MCF 10A (cell line): ENCODE results near the gene TUBB6. TPM values are rescaled to one million over a fixed set of nuclear protein-coding genes. Genes with fewer than 3 reads are reported as not detected.

Experiments
- BruUV-seq: library from RNA; stranded (reverse); fragments of 400-500 nt; replicated peaks from 2 replicates; lab custom pipeline; 2021; lab: Mats Ljungman, UMichigan
- CTCF ChIA-PET: fragments of 300-600 bp; sonication (Branson Sonifier 250); formaldehyde crosslinking; extraction: SDS; loops from one replicate; lab custom pipeline; 2021; ENCODE audit warnings: antibody characterized with exemption, inconsistent platforms; lab: Yijun Ruan, JAX
- POLR2A ChIA-PET: fragments of 300-600, 350-650 bp; sonication (Branson Sonifier 250); formaldehyde crosslinking; extraction: SDS; loops from one replicate; lab custom pipeline; 2020; ENCODE audit warnings: antibody characterized with exemption, inconsistent platforms; lab: Yijun Ruan, JAX
- DNase-seq: peaks from one replicate; pipeline ENCODE4 v3.0.0-alpha.2; 2018; ENCODE audit not compliant: unreplicated experiment
- H3K27ac Mint-ChIP-seq: one replicate; pipeline ENCODE4 v1.8.0; 2022; ENCODE audit warnings: mild to moderate bottlenecking, low read depth, mixed read lengths; ENCODE audit not compliant: unreplicated experiment
- H3K27me3 Mint-ChIP-seq: one replicate; pipeline ENCODE4 v1.8.0; 2022; ENCODE audit warnings: mixed read lengths; ENCODE audit not compliant: insufficient read depth, unreplicated experiment
- H3K36me3 Mint-ChIP-seq: one replicate; pipeline ENCODE4 v1.8.0; 2022; ENCODE audit warnings: mild to moderate bottlenecking, moderate library complexity, mixed read lengths; ENCODE audit not compliant: insufficient read depth, unreplicated experiment
- H3K4me1 Mint-ChIP-seq: one replicate; pipeline ENCODE4 v1.8.0; 2022; ENCODE audit warnings: mixed read lengths; ENCODE audit not compliant: insufficient read depth, unreplicated experiment
- H3K4me3 Mint-ChIP-seq: one replicate; pipeline ENCODE4 v1.8.0; 2022; ENCODE audit warnings: mild to moderate bottlenecking, moderate library complexity, mixed read lengths; ENCODE audit not compliant: unreplicated experiment
- H3K9me3 Mint-ChIP-seq: one replicate; pipeline ENCODE4 v1.8.0; 2022; ENCODE audit warnings: mixed read lengths; ENCODE audit not compliant: unreplicated experiment
- CTCF ChIP-seq: fragments of 200-600 bp; IDR thresholded peaks from one replicate; pipeline ENCODE4 v1.8.0; 2022; ENCODE audit warnings: antibody characterized with exemption, mild to moderate bottlenecking; ENCODE audit not compliant: unreplicated experiment
- intact Hi-C: fragments of 100-400 bp; cut with micrococcal nuclease; formaldehyde crosslinking; loops from 2 replicates; pipeline ENCODE4 v1.14.1; 2022
- total RNA-seq: library from RNA; stranded (reverse); gene quantifications from 2 replicates; pipeline ENCODE4 v1.2.3, GENCODE V29; 2022

The TUBB6 gene
- total RNA-seq, 1 experiment from 2014 or later: 167 TPM

- intact Hi-C loops: no loop called here
- no peak overlapping the region for H3K4me3 Mint-ChIP-seq
- no peaks in the 10 kb centered on the region for H3K27me3 Mint-ChIP-seq
- peak overlapping the region; percentile 23 for H3K27ac Mint-ChIP-seq
- DNase-seq: no peak
- BruUV-seq: no TSS peak
- H3K9me3 Mint-ChIP-seq: no peaks in the 10 kb centered on the region
- peaks cover 79% of the 10 kb centered on the region for H3K36me3 Mint-ChIP-seq
- CTCF ChIA-PET: interaction anchor here (0.7 to 3.4 kb wide), 5 partner anchors 10 to 242 kb away, joined by 3 to 21 read pairs (median 3); no protein-coding TSS in a partner anchor
- TF ChIP-seq CTCF: no peak
- POLR2A ChIA-PET: interaction anchor here (0.6 to 1.5 kb wide), 5 partner anchors 9 to 217 kb away, joined by 3 read pairs; no protein-coding TSS in a partner anchor
- peaks cover 17% of the 10 kb centered on the region for H3K4me1 Mint-ChIP-seq
Observed at GRCh38 chr18:12317664-12318333, 9.8 kb downstream of the TUBB6 start.

GRCh38 chr18:12318334-12318697 is 10.3 kb downstream of the TUBB6 start:
- Mint-ChIP-seq H3K4me3 (no peak overlapping the region), H3K36me3 (peaks cover 78% of the 10 kb centered on the region), H3K9me3 (no peaks in the 10 kb centered on the region), H3K27ac (peak overlapping the region; percentile 23), H3K4me1 (peaks cover 17% of the 10 kb centered on the region), H3K27me3 (no peaks in the 10 kb centered on the region)
- intact Hi-C loops: no loop called here
- TF ChIP-seq CTCF: no peak
- BruUV-seq: no TSS peak
- CTCF ChIA-PET: interaction anchor here (0.9 to 3.4 kb wide), 5 partner anchors 9 to 73 kb away, joined by 3 to 21 read pairs (median 3); no protein-coding TSS in a partner anchor
- POLR2A ChIA-PET: interaction anchor here (0.9 to 1.8 kb wide), 6 partner anchors 8 to 217 kb away, joined by 3 to 5 read pairs (median 3); no protein-coding TSS in a partner anchor
- no peak for DNase-seq

GRCh38 chr18:12318857-12319256 is 10.8 kb downstream of the TUBB6 start:
- no TSS peak for BruUV-seq
- ChIA-PET POLR2A (interaction anchor here (1.0 to 1.8 kb wide), 2 partner anchors 9 to 10 kb away, joined by 4 to 5 read pairs; no protein-coding TSS in a partner anchor), CTCF (interaction anchor here (0.8 to 3.4 kb wide), 6 partner anchors 8 to 72 kb away, joined by 3 to 21 read pairs (median 3); no protein-coding TSS in a partner anchor)
- Mint-ChIP-seq H3K9me3 (no peaks in the 10 kb centered on the region), H3K27me3 (no peaks in the 10 kb centered on the region), H3K36me3 (peaks cover 78% of the 10 kb centered on the region), H3K4me3 (no peak overlapping the region), H3K27ac (no peak overlapping the region), H3K4me1 (peaks cover 17% of the 10 kb centered on the region)
- no peak for DNase-seq
- intact Hi-C loops: no loop called here
- TF ChIP-seq CTCF: no peak

GRCh38 chr18:12321333-12321732 is 13.3 kb downstream of the TUBB6 start:
- peak; percentile 54 for DNase-seq
- BruUV-seq: no TSS peak
- Mint-ChIP-seq H3K4me3 (no peak overlapping the region), H3K9me3 (no peaks in the 10 kb centered on the region), H3K27me3 (no peaks in the 10 kb centered on the region), H3K36me3 (peaks cover 83% of the 10 kb centered on the region), H3K27ac (no peak overlapping the region), H3K4me1 (peaks cover 10% of the 10 kb centered on the region)
- TF ChIP-seq CTCF: no peak
- intact Hi-C loops: no loop called here
- CTCF ChIA-PET: interaction anchor here (0.7 to 1.5 kb wide), 3 partner anchors 9 to 55 kb away, joined by 3 to 5 read pairs (median 4); no protein-coding TSS in a partner anchor
- POLR2A ChIA-PET: interaction anchor here (0.5 to 2.1 kb wide), 4 partner anchors 9 to 56 kb away, joined by 3 to 17 read pairs (median 4); partner anchors contain the start of gene AFG3L2
